Activated CD4-positive, alpha-beta T cell treated with anti-CD3 and anti-CD28 coated beads for 36 hours (primary cell): ENCODE results near the gene KIRREL3. TPM values are rescaled to one million over a fixed set of nuclear protein-coding genes. Genes with fewer than 3 reads are reported as not detected.

ENCODE experiments used
- ATAC-seq: fragments of 200-7000 bp; cut with Tn5 transposase; one replicate; pipeline ENCODE4 v1.10.0; 2021; ENCODE audit warnings: mild to moderate bottlenecking, moderate library complexity
- CTCF ChIA-PET: fragments of 350-600 bp; sonication (Branson Sonifier 250); formaldehyde crosslinking; loops from one replicate; lab custom pipeline; 2021; ENCODE audit warnings: antibody characterized with exemption; lab: Charles Lee
- POLR2A ChIA-PET: fragments of 350-600 bp; sonication (Branson Sonifier 250); formaldehyde crosslinking; loops from one replicate; lab custom pipeline; 2021; ENCODE audit warnings: antibody characterized with exemption, inconsistent platforms; lab: Charles Lee
- DNase-seq: peaks from one replicate; pipeline ENCODE4 v3.0.0-alpha.2; 2020
- H3K27ac Mint-ChIP-seq: one replicate; pipeline ENCODE4 v1.8.0; 2021; ENCODE audit warnings: mixed read lengths
- H3K27me3 Mint-ChIP-seq: one replicate; pipeline ENCODE4 v1.8.0; 2021; ENCODE audit warnings: mixed read lengths
- H3K36me3 Mint-ChIP-seq: one replicate; pipeline ENCODE4 v1.8.0; 2021; ENCODE audit warnings: low read depth, mixed read lengths
- H3K4me1 Mint-ChIP-seq: one replicate; pipeline ENCODE4 v1.8.0; 2021; ENCODE audit warnings: mixed read lengths
- H3K4me3 Mint-ChIP-seq: one replicate; pipeline ENCODE4 v1.8.0; 2021; ENCODE audit warnings: mild to moderate bottlenecking, moderate library complexity, mixed read lengths
- H3K9me3 Mint-ChIP-seq: one replicate; pipeline ENCODE4 v1.8.0; 2021; ENCODE audit warnings: low read depth, mixed read lengths
- intact Hi-C, 2 experiments: fragments of 100-400 bp; cut with DNase I in 1 of 2; cut with micrococcal nuclease in 1 of 2; formaldehyde crosslinking; loops; one replicate each; pipeline versions ENCODE4 v1.14.2 to v1.15.1; 2022 to 2024; cut with DNase I, micrococcal nuclease
- total RNA-seq, 2 experiments: library from RNA; stranded (reverse); gene quantifications; one replicate each; pipeline ENCODE4 v1.2.3, GENCODE V29; 2021

KIRREL3 gene
- total RNA-seq, 2 experiments from 2014 or later = not detected

- Mint-ChIP-seq H3K9me3 (no peaks in the 10 kb centered on the region), H3K36me3 (no peaks in the 10 kb centered on the region), H3K27me3 (no peaks in the 10 kb centered on the region), H3K4me1 (no peaks in the 10 kb centered on the region), H3K27ac (no peak overlapping the region), H3K4me3 (no peak overlapping the region)
- DNase-seq (no peak), ATAC-seq (no peak)
- ChIA-PET CTCF (no interaction called here), POLR2A (no interaction called here)
- intact Hi-C loops = no loop called here
Observed at GRCh38 chr11:126457817-126458216, 542.8 kb downstream of the KIRREL3 start.

- no peak for ATAC-seq
- intact Hi-C loops = no loop called here
- no peak overlapping the region for H3K27ac Mint-ChIP-seq
- H3K27me3 Mint-ChIP-seq = no peaks in the 10 kb centered on the region
- no peak overlapping the region for H3K4me3 Mint-ChIP-seq
- no peaks in the 10 kb centered on the region for H3K9me3 Mint-ChIP-seq
- DNase-seq = no peak
- no peaks in the 10 kb centered on the region for H3K4me1 Mint-ChIP-seq
- ChIA-PET POLR2A (no interaction called here), CTCF (no interaction called here)
- no peaks in the 10 kb centered on the region for H3K36me3 Mint-ChIP-seq
Observed at GRCh38 chr11:126456783-126457542, 543.6 kb downstream of the KIRREL3 start.

GRCh38 chr11:126456089-126456488, 544.5 kb downstream of the KIRREL3 start:
- no peak for ATAC-seq

GRCh38 chr11:126452241-126453101, 548.1 kb downstream of the KIRREL3 start:
- Mint-ChIP-seq H3K4me3 (no peak overlapping the region), H3K4me1 (no peaks in the 10 kb centered on the region), H3K27ac (no peak overlapping the region), H3K36me3 (no peaks in the 10 kb centered on the region), H3K9me3 (peaks cover 16% of the 10 kb centered on the region), H3K27me3 (no peaks in the 10 kb centered on the region)
- intact Hi-C loops = no loop called here
- ATAC-seq = no peak
- POLR2A ChIA-PET = no interaction called here
- DNase-seq = no peak
- CTCF ChIA-PET = interaction anchor here (0.7 to 1.3 kb wide), 2 partner anchors 11 to 811 kb away, joined by 3 to 4 read pairs; no protein-coding TSS in a partner anchor

More at GRCh38 chr11:126456089-126456488, 544.5 kb downstream of the KIRREL3 start:
- intact Hi-C loops = no loop called here
- ChIA-PET CTCF (interaction anchor here (0.7 kb wide), 1 partner anchor 532 kb away, joined by 3 read pairs; no protein-coding TSS in a partner anchor), POLR2A (no interaction called here)
- Mint-ChIP-seq H3K27me3 (no peaks in the 10 kb centered on the region), H3K27ac (no peak overlapping the region), H3K4me1 (no peaks in the 10 kb centered on the region), H3K4me3 (no peak overlapping the region), H3K36me3 (no peaks in the 10 kb centered on the region), H3K9me3 (peaks cover 5% of the 10 kb centered on the region)
- DNase-seq = no peak

- H3K27me3 Mint-ChIP-seq = no peaks in the 10 kb centered on the region
- no peak overlapping the region for H3K27ac Mint-ChIP-seq
- H3K4me3 Mint-ChIP-seq = no peak overlapping the region
- intact Hi-C loops = no loop called here
- no peaks in the 10 kb centered on the region for H3K4me1 Mint-ChIP-seq
- no peaks in the 10 kb centered on the region for H3K36me3 Mint-ChIP-seq
- DNase-seq = no peak
- CTCF ChIA-PET = no interaction called here
- POLR2A ChIA-PET = no interaction called here
- no peak for ATAC-seq
- H3K9me3 Mint-ChIP-seq = peaks cover 16% of the 10 kb centered on the region
Observed at GRCh38 chr11:126451211-126451802, 549.3 kb downstream of the KIRREL3 start.

- H3K36me3 Mint-ChIP-seq = no peaks in the 10 kb centered on the region
- no peaks in the 10 kb centered on the region for H3K27me3 Mint-ChIP-seq
- CTCF ChIA-PET = no interaction called here
Observed at GRCh38 chr11:126450806-126451205, 549.8 kb downstream of the KIRREL3 start.

GRCh38 chr11:126450198-126450597, 550.4 kb downstream of the KIRREL3 start:
- Mint-ChIP-seq H3K36me3 (no peaks in the 10 kb centered on the region), H3K4me3 (no peak overlapping the region), H3K4me1 (no peaks in the 10 kb centered on the region), H3K9me3 (peaks cover 16% of the 10 kb centered on the region), H3K27me3 (no peaks in the 10 kb centered on the region), H3K27ac (no peak overlapping the region)
- CTCF ChIA-PET = no interaction called here
- DNase-seq (no peak), ATAC-seq (no peak)
- intact Hi-C loops = no loop called here
- POLR2A ChIA-PET = no interaction called here

More at GRCh38 chr11:126450806-126451205, 549.8 kb downstream of the KIRREL3 start:
- intact Hi-C loops = no loop called here
- POLR2A ChIA-PET = no interaction called here
- no peak overlapping the region for H3K27ac Mint-ChIP-seq
- H3K4me3 Mint-ChIP-seq = no peak overlapping the region
- peaks cover 16% of the 10 kb centered on the region for H3K9me3 Mint-ChIP-seq
- no peak for DNase-seq
- no peaks in the 10 kb centered on the region for H3K4me1 Mint-ChIP-seq
- no peak for ATAC-seq

GRCh38 chr11:126446581-126446980, 554.0 kb downstream of the KIRREL3 start:
- ChIA-PET POLR2A (interaction anchor here (0.7 kb wide), 1 partner anchor 12 kb away, joined by 6 read pairs; no protein-coding TSS in a partner anchor), CTCF (interaction anchor here (0.6 to 2.0 kb wide), 2 partner anchors 30 to 34 kb away, joined by 4 to 9 read pairs; no protein-coding TSS in a partner anchor)
- ATAC-seq (no peak), DNase-seq (no peak)
- Mint-ChIP-seq H3K36me3 (no peaks in the 10 kb centered on the region), H3K27ac (no peak overlapping the region), H3K27me3 (peaks cover 2% of the 10 kb centered on the region), H3K9me3 (peaks cover 16% of the 10 kb centered on the region), H3K4me1 (no peaks in the 10 kb centered on the region), H3K4me3 (no peak overlapping the region)
- intact Hi-C loops = loop anchor here in 1 of 2 experiments (10.0 kb wide), 1 partner anchor 268 kb away; no protein-coding TSS in a partner anchor

- Mint-ChIP-seq H3K9me3 (no peaks in the 10 kb centered on the region), H3K36me3 (no peaks in the 10 kb centered on the region), H3K4me1 (peaks cover 3% of the 10 kb centered on the region), H3K27ac (no peak overlapping the region), H3K4me3 (no peak overlapping the region), H3K27me3 (peaks cover 7% of the 10 kb centered on the region)
- DNase-seq (peak; percentile 19), ATAC-seq (no peak)
- ChIA-PET CTCF (interaction anchor here (0.6 to 3.7 kb wide), 3 partner anchors 31 to 36 kb away, joined by 5 to 49 read pairs (median 6); no protein-coding TSS in a partner anchor), POLR2A (no interaction called here)
- intact Hi-C loops = loop anchor here (5.0 to 10.0 kb wide), 2 partner anchors 271 to 273 kb away; no protein-coding TSS in a partner anchor
Observed at GRCh38 chr11:126444072-126444471, 556.5 kb downstream of the KIRREL3 start.

- ATAC-seq (no peak), DNase-seq (no peak)
- Mint-ChIP-seq H3K9me3 (no peaks in the 10 kb centered on the region), H3K27ac (no peak overlapping the region), H3K4me1 (peaks cover 3% of the 10 kb centered on the region), H3K4me3 (no peak overlapping the region), H3K36me3 (no peaks in the 10 kb centered on the region), H3K27me3 (peaks cover 7% of the 10 kb centered on the region)
- POLR2A ChIA-PET = no interaction called here
- intact Hi-C loops = loop anchor here (5.0 to 10.0 kb wide), 2 partner anchors 272 to 274 kb away; no protein-coding TSS in a partner anchor
- CTCF ChIA-PET = interaction anchor here (0.6 to 3.7 kb wide), 5 partner anchors 37 to 1021 kb away, joined by 3 to 49 read pairs (median 3); no protein-coding TSS in a partner anchor
Observed at GRCh38 chr11:126443120-126443519, 557.5 kb downstream of the KIRREL3 start.
